SK-N-SH treated with all-trans-retinoic acid at 6 μM for 48 hours (cell line): Measurements from ENCODE around the gene HELQ.

Source experiments
- ARNTL ChIP-seq: fragments of 450-650 bp; formaldehyde crosslinking; IDR thresholded peaks from 2 replicates; pipeline ENCODE4 v1.5.0; 2020; ENCODE audit warnings: low read depth, mild to moderate bottlenecking, moderate library complexity, borderline replicate concordance
- GLIS3 ChIP-seq: fragments of 250-450 bp; sonication (Bioruptor Pico); IDR thresholded peaks from 2 replicates; pipeline ENCODE4 v1.5.0; 2020; ENCODE audit warnings: mild to moderate bottlenecking, moderate library complexity
- RARB ChIP-seq: fragments of 250-450 bp; sonication (Bioruptor Pico); IDR thresholded peaks from 2 replicates; pipeline ENCODE4 v1.8.0; 2021; ENCODE audit warnings: mild to moderate bottlenecking, moderate library complexity
- ZFP30 ChIP-seq: fragments of 450-650 bp; formaldehyde crosslinking; IDR thresholded peaks from 2 replicates; pipeline ENCODE4 v1.5.0; 2022; ENCODE audit warnings: mild to moderate bottlenecking, moderate library complexity
- ZNF565 ChIP-seq: fragments of 450-650 bp; formaldehyde crosslinking; conservative IDR thresholded peaks from 2 replicates; pipeline ENCODE4 v1.5.0; 2020; ENCODE audit warnings: low read depth, mild to moderate bottlenecking, moderate library complexity
- ZNF70 ChIP-seq: fragments of 450-650 bp; formaldehyde crosslinking; IDR thresholded peaks from 2 replicates; pipeline ENCODE4 v1.5.0; 2020; ENCODE audit warnings: mild to moderate bottlenecking, moderate library complexity
- ZNF8 ChIP-seq: fragments of 450-650 bp; formaldehyde crosslinking; IDR thresholded peaks from 2 replicates; pipeline ENCODE4 v1.5.0; 2020; ENCODE audit warnings: mild to moderate bottlenecking, moderate library complexity
- TF ChIP-seq, protein P1 (sequence below): fragments of 250-450 bp; sonication (Bioruptor Pico); IDR thresholded peaks from 2 replicates; pipeline ENCODE4 v1.5.1; 2020; ENCODE audit warnings: low read depth, mild to moderate bottlenecking, moderate library complexity
- TF ChIP-seq, protein P2 (sequence below): fragments of 250-450 bp; sonication (Bioruptor Pico); IDR thresholded peaks from 2 replicates; pipeline ENCODE4 v1.8.0; 2020; ENCODE audit warnings: mild to moderate bottlenecking, moderate library complexity, borderline replicate concordance

DNA sequence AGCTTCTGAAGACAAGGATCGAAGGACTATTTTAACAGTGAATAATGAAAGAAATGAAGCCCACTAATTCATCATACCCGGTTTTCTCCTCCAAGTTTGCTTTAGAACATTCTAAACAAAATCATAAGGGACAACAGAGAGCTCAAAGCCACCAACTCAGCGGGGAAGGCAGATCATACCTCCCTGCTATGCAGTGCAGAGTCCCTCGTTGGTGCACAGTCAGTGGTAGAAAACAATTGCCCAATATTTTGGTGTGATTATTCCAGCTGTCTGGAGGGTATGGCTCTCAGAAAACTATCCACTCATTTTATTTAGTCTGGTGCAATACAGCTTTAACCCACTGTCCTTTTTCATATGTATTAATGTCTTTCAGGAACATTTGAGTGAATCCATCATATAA is 61.7 kb downstream of the HELQ start:
- TF ChIP-seq, protein P1, sequence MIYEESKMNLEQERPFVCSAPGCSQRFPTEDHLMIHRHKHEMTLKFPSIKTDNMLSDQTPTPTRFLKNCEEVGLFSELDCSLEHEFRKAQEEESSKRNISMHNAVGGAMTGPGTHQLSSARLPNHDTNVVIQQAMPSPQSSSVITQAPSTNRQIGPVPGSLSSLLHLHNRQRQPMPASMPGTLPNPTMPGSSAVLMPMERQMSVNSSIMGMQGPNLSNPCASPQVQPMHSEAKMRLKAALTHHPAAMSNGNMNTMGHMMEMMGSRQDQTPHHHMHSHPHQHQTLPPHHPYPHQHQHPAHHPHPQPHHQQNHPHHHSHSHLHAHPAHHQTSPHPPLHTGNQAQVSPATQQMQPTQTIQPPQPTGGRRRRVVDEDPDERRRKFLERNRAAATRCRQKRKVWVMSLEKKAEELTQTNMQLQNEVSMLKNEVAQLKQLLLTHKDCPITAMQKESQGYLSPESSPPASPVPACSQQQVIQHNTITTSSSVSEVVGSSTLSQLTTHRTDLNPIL, result no peak
- TF ChIP-seq ARNTL (CRISPR knock-in tag), result no peak
- TF ChIP-seq GLIS3, result no peak
- TF ChIP-seq, protein P2, sequence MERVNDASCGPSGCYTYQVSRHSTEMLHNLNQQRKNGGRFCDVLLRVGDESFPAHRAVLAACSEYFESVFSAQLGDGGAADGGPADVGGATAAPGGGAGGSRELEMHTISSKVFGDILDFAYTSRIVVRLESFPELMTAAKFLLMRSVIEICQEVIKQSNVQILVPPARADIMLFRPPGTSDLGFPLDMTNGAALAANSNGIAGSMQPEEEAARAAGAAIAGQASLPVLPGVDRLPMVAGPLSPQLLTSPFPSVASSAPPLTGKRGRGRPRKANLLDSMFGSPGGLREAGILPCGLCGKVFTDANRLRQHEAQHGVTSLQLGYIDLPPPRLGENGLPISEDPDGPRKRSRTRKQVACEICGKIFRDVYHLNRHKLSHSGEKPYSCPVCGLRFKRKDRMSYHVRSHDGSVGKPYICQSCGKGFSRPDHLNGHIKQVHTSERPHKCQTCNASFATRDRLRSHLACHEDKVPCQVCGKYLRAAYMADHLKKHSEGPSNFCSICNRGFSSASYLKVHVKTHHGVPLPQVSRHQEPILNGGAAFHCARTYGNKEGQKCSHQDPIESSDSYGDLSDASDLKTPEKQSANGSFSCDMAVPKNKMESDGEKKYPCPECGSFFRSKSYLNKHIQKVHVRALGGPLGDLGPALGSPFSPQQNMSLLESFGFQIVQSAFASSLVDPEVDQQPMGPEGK, result no peak
- TF ChIP-seq ZNF565 (CRISPR knock-in tag), result no peak
- no peak for TF ChIP-seq ZNF8
- no peak for TF ChIP-seq ZFP30 (CRISPR knock-in tag)
- TF ChIP-seq ZNF70, result no peak
- TF ChIP-seq RARB (CRISPR knock-in tag), result no peak
